Activated CD4-positive, alpha-beta T cell treated with anti-CD3 and anti-CD28 coated beads, Interleukin-2, amount 10 ng/mL, durations not matched to agents 24 days and 14 days (primary cell): ENCODE measurements around the gene PPP1R27. TPM values are rescaled to one million over a fixed set of nuclear protein-coding genes. Genes with fewer than 3 reads are reported as not detected.

Experiments
- DNase-seq: peaks from one replicate; pipeline ENCODE4 v3.0.0; 2022
- H3K27ac Mint-ChIP-seq: one replicate; pipeline ENCODE4 v1.8.0; 2022; ENCODE audit warnings: mild to moderate bottlenecking, mixed read lengths
- H3K27me3 Mint-ChIP-seq: one replicate; pipeline ENCODE4 v1.8.0; 2022; ENCODE audit warnings: mixed read lengths
- H3K36me3 Mint-ChIP-seq: one replicate; pipeline ENCODE4 v1.8.0; 2022; ENCODE audit warnings: low read depth, mild to moderate bottlenecking, mixed read lengths
- H3K4me1 Mint-ChIP-seq: one replicate; pipeline ENCODE4 v1.8.0; 2021; ENCODE audit warnings: mixed read lengths
- H3K4me3 Mint-ChIP-seq: one replicate; pipeline ENCODE4 v1.8.0; 2022; ENCODE audit warnings: mild to moderate bottlenecking, moderate library complexity, mixed read lengths
- H3K9me3 Mint-ChIP-seq: one replicate; pipeline ENCODE4 v1.8.0; 2021; ENCODE audit warnings: mixed read lengths
- intact Hi-C: fragments of 100-400 bp; cut with micrococcal nuclease; formaldehyde crosslinking; loops from one replicate; pipeline ENCODE4 v1.15.1; 2023
- total RNA-seq: library from RNA; stranded (reverse); gene quantifications from 2 replicates; pipeline ENCODE4 v1.2.3, GENCODE V29; 2022

PPP1R27 gene
- total RNA-seq, 1 donor from 2014 or later, result not detected

DNA sequence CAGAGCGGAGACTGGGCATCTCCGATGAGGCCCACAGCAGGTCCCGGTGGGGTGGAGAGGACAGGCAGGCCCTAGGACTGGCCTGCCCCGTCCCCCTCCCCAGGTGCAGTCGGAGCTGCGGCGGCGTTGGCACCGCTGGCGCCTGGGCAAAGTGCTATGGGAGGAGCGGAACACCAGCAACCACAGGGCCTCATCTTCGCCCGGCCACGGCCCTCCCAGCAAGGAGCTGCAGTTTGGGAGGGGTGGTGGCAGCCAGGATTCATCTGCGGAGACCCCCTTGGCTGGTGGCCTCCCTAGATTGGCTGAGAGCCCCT is 21.5 kb downstream of the PPP1R27 start:
- Mint-ChIP-seq H3K27me3 (peaks cover 10% of the 10 kb centered on the region), H3K27ac (no peak overlapping the region), H3K9me3 (no peaks in the 10 kb centered on the region), H3K4me3 (no peak overlapping the region), H3K4me1 (no peaks in the 10 kb centered on the region), H3K36me3 (no peaks in the 10 kb centered on the region)
- no peak for DNase-seq
- intact Hi-C loops, result no loop called here

DNA sequence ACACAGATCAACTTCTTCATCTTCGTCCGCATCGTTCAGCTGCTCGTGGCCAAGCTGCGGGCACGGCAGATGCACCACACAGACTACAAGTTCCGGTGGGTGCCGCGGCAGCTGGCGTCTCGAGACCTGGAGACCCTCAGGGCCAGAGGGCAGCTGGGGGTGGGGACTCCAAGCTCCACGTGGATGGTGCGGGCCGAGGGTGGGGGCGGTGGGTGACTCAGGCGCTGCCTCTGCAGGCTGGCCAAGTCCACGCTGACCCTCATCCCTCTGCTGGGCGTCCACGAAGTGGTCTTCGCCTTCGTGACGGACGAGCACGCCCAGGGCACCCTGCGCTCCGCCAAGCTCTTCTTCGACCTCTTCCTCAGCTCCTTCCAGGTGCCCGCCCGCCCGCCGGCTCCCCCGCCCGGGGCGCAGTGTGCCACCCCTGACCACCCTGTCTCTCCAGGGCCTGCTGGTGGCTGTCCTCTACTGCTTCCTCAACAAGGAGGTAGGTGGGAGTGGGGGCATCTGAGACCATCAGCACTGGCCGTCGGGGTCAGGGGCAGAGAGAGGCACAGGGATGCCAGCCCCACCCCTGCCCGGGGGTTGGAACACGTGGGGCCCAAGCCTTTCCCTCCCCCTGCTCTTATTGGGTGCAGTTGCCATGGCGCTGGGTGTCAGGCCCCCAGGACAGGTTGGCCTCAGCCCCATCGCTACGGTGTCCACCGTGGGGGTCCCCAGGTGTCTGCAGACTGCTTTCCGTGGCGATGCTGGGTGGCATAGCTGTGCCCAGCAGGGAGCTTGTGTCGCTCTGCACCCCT is 22.1 kb downstream of the PPP1R27 start:
- Mint-ChIP-seq H3K9me3 (no peaks in the 10 kb centered on the region), H3K4me3 (no peak overlapping the region), H3K36me3 (no peaks in the 10 kb centered on the region), H3K27ac (no peak overlapping the region), H3K27me3 (peaks cover 9% of the 10 kb centered on the region), H3K4me1 (no peaks in the 10 kb centered on the region)
- no peak for DNase-seq
- intact Hi-C loops, result no loop called here

DNA sequence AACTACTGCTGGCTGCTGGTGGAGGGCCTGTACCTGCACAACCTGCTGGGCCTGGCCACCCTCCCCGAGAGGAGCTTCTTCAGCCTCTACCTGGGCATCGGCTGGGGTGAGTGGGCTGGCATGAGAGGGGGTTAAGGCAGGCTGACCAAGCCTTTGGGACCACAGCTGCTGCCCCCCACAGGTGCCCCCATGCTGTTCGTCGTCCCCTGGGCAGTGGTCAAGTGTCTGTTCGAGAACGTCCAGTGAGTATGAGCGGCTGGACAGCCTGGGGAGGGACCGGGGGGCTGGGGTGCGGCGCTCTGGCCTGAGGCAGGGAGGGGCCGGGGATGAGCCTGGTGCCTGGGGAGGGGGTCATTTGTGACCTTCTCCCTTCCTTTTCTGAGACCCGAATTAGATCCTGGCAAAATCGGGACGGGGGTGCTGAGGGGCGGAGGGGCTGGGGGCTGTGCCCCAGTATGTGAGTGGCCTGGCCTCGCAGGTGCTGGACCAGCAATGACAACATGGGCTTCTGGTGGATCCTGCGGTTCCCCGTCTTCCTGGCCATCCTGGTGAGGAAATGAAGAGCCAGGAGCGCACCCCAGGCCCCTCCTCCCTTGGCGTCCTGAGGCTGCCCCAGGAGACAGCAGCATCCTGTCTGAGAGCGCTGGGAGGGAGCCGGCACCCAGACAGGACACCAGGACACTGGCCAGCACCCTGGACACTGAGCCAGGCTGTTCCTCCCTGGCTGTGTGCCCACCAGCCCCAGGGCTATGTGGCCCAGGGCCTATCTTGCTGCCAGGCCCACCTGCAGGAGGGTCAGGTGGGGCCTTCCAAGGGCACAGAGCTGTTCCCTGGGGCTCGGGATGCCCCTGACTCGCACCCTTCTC is 22.9 kb downstream of the PPP1R27 start:
- H3K27ac Mint-ChIP-seq, result no peak overlapping the region

DNA sequence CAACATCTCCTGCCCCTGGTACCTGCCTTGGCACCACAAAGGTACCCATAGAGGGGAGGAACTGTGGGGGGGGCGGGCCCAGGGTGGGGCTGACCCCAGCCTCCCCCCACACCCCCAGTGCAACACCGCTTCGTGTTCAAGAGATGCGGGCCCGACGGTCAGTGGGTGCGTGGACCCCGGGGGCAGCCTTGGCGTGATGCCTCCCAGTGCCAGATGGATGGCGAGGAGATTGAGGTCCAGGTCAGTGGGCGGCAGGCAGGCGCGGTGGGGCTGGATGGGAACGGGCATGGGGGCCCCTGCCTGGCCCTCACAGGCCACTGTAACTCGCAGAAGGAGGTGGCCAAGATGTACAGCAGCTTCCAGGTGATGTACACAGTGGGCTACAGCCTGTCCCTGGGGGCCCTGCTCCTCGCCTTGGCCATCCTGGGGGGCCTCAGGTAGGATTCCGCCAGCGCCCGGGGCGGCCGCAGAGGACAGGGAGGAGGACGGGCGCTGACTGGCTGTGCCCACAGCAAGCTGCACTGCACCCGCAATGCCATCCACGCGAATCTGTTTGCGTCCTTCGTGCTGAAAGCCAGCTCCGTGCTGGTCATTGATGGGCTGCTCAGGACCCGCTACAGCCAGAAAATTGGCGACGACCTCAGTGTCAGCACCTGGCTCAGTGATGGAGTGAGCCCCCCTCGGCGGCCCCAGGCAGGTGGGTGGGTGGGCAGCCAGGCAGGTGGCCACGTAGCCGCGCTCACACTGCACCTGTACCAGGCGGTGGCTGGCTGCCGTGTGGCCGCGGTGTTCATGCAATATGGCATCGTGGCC is 23.8 kb downstream of the PPP1R27 start:
- Mint-ChIP-seq H3K9me3 (no peaks in the 10 kb centered on the region), H3K4me1 (no peaks in the 10 kb centered on the region), H3K27ac (no peak overlapping the region), H3K36me3 (no peaks in the 10 kb centered on the region), H3K4me3 (no peak overlapping the region), H3K27me3 (peaks cover 5% of the 10 kb centered on the region)
- intact Hi-C loops, result no loop called here
- no peak for DNase-seq

More for the DNA sequence above, 22.9 kb downstream of the PPP1R27 start:
- H3K27me3 Mint-ChIP-seq, result peaks cover 7% of the 10 kb centered on the region
- H3K4me1 Mint-ChIP-seq, result no peaks in the 10 kb centered on the region
- intact Hi-C loops, result no loop called here
- no peak for DNase-seq
- H3K36me3 Mint-ChIP-seq, result no peaks in the 10 kb centered on the region
- no peak overlapping the region for H3K4me3 Mint-ChIP-seq
- H3K9me3 Mint-ChIP-seq, result no peaks in the 10 kb centered on the region

DNA sequence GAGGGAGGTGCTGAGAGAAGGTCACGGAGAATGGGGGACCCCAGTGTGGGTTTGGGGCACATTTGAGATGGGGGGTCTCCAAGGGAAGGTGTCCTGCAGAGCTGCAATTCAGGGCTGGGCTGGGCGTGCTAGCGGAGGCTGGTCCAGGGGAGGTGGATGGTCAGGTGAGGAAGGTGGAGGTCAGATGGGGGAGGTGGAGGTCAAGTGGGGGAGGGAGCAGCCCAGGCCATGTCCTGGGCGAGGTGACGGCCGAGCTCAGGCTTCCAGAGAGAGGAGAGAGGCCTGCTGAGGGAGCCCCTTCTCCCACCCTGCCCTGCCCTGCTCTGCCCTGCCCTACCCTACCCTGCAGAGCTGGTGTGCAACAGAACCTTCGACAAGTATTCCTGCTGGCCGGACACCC is 24.4 kb downstream of the PPP1R27 start:
- peaks cover 7% of the 10 kb centered on the region for H3K27me3 Mint-ChIP-seq
- no peaks in the 10 kb centered on the region for H3K4me1 Mint-ChIP-seq
- no peaks in the 10 kb centered on the region for H3K36me3 Mint-ChIP-seq
- no peak overlapping the region for H3K27ac Mint-ChIP-seq
- H3K4me3 Mint-ChIP-seq, result no peak overlapping the region
- no peak for DNase-seq
- no peaks in the 10 kb centered on the region for H3K9me3 Mint-ChIP-seq
- intact Hi-C loops, result no loop called here

DNA sequence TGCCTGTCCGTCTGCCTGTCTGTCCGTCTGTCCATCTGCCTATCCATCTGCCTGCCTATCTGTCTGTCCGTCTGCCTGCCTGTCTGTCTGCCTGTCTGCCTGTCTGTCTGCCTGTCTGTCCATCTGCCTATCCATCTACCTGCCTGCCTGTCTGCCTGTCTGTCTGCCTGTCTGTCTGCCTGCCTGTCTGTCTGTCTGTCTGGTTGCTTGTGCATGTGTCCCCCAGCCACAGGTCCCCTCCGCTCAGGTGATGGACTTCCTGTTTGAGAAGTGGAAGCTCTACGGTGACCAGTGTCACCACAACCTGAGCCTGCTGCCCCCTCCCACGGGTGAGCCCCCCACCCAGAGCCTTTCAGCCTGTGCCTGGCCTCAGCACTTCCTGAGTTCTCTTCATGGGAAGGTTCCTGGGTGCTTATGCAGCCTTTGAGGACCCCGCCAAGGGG is 25.3 kb downstream of the PPP1R27 start:
- intact Hi-C loops, result no loop called here
- Mint-ChIP-seq H3K36me3 (no peaks in the 10 kb centered on the region), H3K27me3 (peaks cover 9% of the 10 kb centered on the region), H3K27ac (no peak overlapping the region), H3K4me3 (no peak overlapping the region), H3K4me1 (no peaks in the 10 kb centered on the region), H3K9me3 (no peaks in the 10 kb centered on the region)
- no peak for DNase-seq

DNA sequence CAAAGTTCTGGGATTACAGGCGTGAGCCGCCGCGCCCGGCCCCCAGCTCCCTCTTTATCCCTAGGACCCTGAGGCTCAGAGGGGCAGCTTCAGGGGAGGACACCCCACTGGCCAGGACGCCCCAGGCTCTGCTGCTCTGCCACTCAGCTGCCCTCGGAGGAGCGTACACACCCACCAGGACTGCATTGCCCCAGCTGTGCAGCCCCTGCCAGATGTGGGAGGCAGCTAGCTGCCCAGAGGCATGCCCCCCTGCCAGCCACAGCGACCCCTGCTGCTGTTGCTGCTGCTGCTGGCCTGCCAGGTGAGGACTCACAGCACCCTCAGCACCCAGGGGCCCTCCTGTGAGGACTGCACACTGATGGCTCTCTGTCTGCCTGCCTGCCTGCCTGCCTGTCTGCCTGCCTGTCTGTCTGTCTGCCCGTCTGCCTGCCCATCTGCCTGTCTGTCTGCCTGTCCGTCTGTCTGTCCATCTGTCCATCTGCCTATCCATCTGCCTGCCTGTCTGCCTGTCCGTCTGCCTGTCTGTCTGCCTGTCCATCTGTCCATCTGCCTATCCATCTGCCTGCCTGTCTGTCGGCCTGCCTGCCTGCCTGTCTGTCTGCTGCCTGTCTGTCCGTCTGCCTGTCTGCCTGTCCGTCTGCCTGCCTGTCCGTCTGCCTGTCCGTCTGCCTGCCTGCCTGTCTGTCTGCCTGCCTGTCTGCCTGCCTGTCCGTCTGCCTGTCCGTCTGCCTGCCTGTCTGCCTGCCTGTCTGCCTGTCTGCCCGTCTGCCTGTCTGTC is 25.9 kb downstream of the PPP1R27 start:
- Mint-ChIP-seq H3K4me3 (no peak overlapping the region), H3K36me3 (no peaks in the 10 kb centered on the region), H3K27ac (no peak overlapping the region), H3K27me3 (peaks cover 9% of the 10 kb centered on the region), H3K9me3 (no peaks in the 10 kb centered on the region), H3K4me1 (no peaks in the 10 kb centered on the region)
- intact Hi-C loops, result no loop called here
- DNase-seq, result no peak

DNA sequence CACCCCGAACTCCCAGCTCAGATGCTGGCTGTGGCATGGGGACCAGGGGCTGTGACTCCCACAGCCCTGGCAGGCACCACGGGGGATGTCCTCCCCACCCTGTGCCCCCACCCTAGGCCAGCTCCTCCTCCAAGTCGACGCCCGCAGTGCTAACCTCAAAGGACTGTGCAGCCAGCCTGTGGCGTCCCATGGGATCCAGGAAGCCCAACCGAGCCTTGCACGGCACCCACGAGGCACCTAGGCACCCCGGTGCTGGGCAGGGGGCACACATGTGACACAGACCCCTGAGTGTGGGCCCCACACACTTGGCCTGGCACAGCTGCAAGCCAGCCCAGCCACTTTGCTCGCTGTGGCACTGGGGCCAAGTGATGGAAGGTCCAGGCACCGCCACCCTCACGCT is 27.0 kb downstream of the PPP1R27 start:
- no peaks in the 10 kb centered on the region for H3K4me1 Mint-ChIP-seq
- intact Hi-C loops, result no loop called here
- H3K27me3 Mint-ChIP-seq, result peaks cover 16% of the 10 kb centered on the region
- no peak for DNase-seq
- no peak overlapping the region for H3K4me3 Mint-ChIP-seq
- H3K9me3 Mint-ChIP-seq, result no peaks in the 10 kb centered on the region
- H3K36me3 Mint-ChIP-seq, result no peaks in the 10 kb centered on the region
- H3K27ac Mint-ChIP-seq, result no peak overlapping the region

DNA sequence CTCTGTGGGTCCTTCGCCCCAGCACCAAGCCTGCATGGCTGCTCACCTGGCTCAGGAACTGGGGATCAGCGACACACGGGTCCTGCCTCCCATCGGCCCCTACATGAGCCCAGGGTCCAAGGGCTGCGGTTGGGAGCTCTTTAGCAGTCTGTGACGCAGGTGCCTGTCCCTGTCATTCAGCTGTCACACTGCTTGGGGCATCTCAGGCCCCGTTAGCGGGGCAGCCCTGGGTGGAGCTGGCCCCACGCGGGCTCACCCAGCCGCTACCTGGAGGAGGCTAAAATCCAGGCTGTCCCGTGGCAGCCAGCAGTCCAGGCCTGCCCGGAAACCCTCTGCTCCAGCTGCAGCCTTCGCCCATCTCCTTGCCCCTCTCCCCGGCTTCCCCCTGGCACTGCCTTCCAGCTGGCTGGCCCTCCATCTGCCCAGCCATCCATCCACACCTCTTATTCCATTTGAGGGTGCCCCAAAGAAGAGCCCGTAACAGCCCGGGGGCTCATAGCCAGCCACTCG is 27.6 kb downstream of the PPP1R27 start:
- H3K4me1 Mint-ChIP-seq, result no peaks in the 10 kb centered on the region
- no peaks in the 10 kb centered on the region for H3K36me3 Mint-ChIP-seq
- H3K9me3 Mint-ChIP-seq, result no peaks in the 10 kb centered on the region
- H3K27me3 Mint-ChIP-seq, result peaks cover 22% of the 10 kb centered on the region
- DNase-seq, result no peak
- H3K4me3 Mint-ChIP-seq, result no peak overlapping the region
- intact Hi-C loops, result no loop called here
- no peak overlapping the region for H3K27ac Mint-ChIP-seq

DNA sequence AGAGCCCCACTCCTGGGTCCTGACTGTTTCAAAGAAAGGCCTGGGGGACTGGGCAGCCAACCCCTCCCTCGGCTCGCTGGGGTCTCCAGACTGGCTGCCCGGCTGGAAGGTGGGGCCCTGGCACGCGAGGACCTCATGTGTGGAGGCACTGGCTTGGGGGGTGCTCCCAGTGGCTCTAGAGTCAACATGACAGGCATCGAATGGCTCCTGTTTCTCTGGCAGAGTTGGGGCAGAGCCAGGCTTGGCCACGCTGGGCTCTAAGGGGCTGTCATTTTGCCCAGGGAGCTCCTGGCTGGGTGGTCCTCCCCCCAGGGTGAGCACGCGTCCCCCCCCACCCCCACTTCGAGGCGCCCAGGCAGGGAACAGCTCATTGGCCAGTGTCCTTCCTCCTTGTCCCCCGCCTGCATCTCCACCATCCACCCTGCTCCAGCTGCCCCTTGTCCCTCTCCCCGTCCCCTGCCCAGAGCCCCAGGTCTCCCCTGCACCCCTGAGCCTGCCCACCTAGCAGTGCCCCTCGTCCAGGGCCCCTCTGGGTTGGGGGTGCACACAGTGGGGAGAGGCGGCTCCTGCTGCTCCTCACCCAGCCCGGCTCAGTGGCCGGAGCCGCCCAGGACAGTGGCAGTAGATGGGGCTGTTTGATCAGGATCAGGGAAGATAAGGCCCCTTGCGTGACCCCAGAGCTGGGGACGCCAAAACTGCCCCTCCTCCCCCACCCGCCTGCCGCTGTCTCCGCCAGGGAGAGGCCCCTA is 28.2 kb downstream of the PPP1R27 start:
- Mint-ChIP-seq H3K9me3 (no peaks in the 10 kb centered on the region), H3K36me3 (no peaks in the 10 kb centered on the region), H3K4me1 (no peaks in the 10 kb centered on the region)

DNA sequence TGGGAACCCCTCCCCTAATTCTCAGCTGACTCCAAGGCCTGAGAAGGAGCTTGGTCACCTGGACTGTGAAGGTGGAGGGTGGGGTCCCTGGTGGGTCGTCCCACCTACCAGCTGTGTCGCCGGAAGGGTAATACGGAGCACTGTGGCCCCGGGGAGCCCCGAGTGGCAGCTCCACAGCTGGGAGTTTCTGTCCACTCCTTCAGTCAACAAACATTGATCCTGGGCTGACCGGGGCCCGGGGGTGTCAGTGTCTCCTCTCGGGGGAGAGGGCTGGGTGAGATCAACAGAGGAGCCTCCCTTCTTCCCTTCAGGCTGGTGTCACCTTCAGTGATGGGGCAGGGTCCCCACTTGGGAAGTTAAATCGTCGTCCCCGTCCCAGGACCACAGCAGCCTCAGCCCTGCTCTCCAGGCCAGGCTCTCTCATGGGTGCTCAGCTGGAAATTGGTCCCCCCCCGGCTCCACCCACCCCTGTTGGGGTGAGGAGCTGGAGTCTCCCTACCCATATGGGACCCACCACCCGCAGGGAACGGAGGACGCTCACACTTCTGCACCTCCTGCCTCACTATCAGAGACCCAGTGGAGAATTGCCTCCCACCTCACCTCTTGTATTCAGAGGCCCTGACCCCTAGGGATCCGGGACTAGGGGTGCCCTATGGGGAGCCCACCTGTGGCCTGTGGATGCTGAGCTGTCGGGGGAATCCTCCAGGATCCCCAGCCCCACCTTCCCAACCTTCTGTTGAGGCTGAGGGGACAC is 29.0 kb downstream of the PPP1R27 start:
- Mint-ChIP-seq H3K27ac (no peak overlapping the region), H3K4me1 (no peaks in the 10 kb centered on the region), H3K4me3 (no peak overlapping the region), H3K9me3 (no peaks in the 10 kb centered on the region), H3K36me3 (no peaks in the 10 kb centered on the region), H3K27me3 (peaks cover 33% of the 10 kb centered on the region)
- intact Hi-C loops, result no loop called here
- DNase-seq, result no peak

More for the DNA sequence above, 28.2 kb downstream of the PPP1R27 start:
- no peak for DNase-seq
- intact Hi-C loops, result no loop called here
- Mint-ChIP-seq H3K4me3 (no peak overlapping the region), H3K27ac (no peak overlapping the region), H3K27me3 (peaks cover 28% of the 10 kb centered on the region)
